ENCODE measurements around the gene GLIS1.

Gene GLIS1

DNA sequence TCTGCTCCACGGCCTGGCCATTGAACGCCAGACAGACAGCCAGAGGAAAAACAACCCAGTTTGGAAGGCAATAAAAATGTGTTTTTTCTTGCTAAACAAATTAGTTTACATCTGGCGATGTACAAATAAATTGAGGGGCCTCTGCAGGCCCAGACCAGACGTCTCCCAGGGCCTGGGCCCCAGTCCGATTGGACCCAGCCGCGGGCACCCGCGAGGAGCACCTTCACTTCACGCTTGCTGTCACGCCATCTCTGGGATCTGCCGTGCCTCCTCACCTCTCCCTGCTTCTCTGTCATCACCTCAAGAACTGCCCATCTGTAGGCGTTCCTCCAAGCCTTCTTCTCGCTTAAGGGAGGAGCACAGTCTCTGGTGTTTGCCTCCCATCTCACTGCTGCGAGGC is 61.5 kb downstream of the GLIS1 start:
- no peak overlapping the region for H3K9ac ChIP-seq (ENCODE audit: low read depth, low read length)
- H3K4me3 ChIP-seq (ENCODE audit: low read length) = no peak overlapping the region
- H3K4me1 ChIP-seq (ENCODE audit: insufficient read depth, low read length) = no peaks in the 10 kb centered on the region; the same call in 1 of the 2 replicates
- H3K27me3 ChIP-seq (ENCODE audit: insufficient read depth, low read length) = no peaks in the 10 kb centered on the region; the same call in 1 of the 2 replicates
- H3K36me3 ChIP-seq (ENCODE audit: insufficient read depth, low read length) = no peaks in the 10 kb centered on the region
- WGBS = 95% methylated on average over 15 of the region's 15 CpGs
- H3K9me3 ChIP-seq (ENCODE audit: insufficient read depth, low read depth, low read length) = no peaks in the 10 kb centered on the region
- no peak overlapping the region for H3K27ac ChIP-seq (ENCODE audit: low read depth, low read length)

DNA sequence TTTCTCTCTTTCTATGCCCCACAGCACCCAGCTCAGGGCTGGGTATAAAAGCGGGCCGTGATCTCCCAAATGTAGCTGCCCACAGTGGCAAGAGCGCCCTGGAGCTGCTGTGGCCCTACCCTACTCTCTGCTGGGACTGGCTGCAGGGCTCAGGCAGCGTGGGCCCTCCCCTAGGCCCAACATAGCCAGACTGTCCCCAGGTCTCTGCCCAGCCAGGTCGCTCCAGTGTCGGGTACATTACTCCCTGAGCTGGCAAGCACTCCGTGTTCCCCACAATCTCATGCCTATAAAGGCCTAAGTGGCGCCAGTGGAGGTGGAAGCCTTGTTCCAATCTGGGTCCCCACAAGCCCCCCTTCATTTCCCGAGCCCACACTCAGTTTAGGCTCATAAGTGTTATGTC is 66.2 kb downstream of the GLIS1 start:
- Histone ChIP-seq H3K27ac (ENCODE audit: low read depth, low read length) (no peak overlapping the region), H3K4me1 (ENCODE audit: insufficient read depth, low read length) (no peaks in the 10 kb centered on the region), H3K27me3 (ENCODE audit: insufficient read depth, low read length) (no peaks in the 10 kb centered on the region), H3K9me3 (ENCODE audit: insufficient read depth, low read depth, low read length) (no peaks in the 10 kb centered on the region), H3K4me3 (ENCODE audit: low read length) (no peak overlapping the region), H3K36me3 (ENCODE audit: insufficient read depth, low read length) (no peaks in the 10 kb centered on the region), H3K9ac (ENCODE audit: low read depth, low read length) (no peak overlapping the region)
- WGBS = 91% methylated on average over 9 of the region's 9 CpGs

DNA sequence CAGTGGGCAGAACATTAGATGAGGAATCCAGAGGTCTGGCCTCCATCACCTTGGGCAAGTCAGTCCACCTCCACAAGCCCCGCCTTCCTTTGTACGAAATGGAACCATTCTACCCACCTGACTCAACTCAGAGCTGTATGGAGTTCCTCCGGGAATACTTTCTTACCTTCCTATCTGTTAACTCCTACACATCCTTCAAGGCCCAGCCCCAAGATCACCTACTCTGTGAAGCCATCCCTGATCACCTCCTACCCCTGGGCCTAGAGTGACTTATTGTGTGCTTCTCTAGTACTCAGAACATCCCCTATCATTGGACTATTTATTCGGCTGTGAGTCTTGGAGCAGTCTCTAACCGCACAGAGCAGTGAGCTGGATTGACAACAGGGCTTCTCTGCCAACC is 66.7 kb downstream of the GLIS1 start:
- Histone ChIP-seq H3K27ac (ENCODE audit: low read depth, low read length) (no peak overlapping the region), H3K9me3 (ENCODE audit: insufficient read depth, low read depth, low read length) (no peaks in the 10 kb centered on the region), H3K4me3 (ENCODE audit: low read length) (no peak overlapping the region), H3K36me3 (ENCODE audit: insufficient read depth, low read length) (no peaks in the 10 kb centered on the region), H3K27me3 (ENCODE audit: insufficient read depth, low read length) (no peaks in the 10 kb centered on the region), H3K9ac (ENCODE audit: low read depth, low read length) (no peak overlapping the region), H3K4me1 (ENCODE audit: insufficient read depth, low read length) (no peaks in the 10 kb centered on the region)
- 92% methylated on average over 5 of the region's 5 CpGs for WGBS

DNA sequence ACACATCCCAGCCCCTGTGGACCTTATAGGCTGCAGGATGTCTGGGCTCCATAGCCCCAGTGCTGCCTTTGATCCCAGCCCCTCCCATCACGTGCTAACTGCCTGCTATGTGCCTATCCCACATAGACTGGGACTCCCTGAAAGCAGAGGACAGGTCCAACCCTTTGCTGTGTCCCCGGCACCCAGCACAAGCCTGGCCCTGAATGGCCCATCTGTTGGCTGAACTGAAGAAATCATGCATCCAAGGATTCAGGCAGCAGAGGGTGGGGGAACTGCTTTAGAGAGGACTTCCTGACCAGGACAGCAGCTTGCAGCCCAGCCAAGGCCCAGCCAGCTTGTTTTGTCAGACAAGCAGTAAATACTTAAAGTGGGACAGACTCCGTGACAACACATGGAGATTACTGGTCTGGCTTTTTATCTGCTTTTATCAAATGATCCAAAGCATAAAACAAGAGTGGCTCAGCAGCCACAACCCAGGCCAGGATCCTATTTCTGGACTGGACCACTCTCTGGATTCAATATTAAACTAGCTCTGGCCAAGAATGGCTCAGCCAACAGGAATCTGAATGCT is 69.3 kb downstream of the GLIS1 start:
- H3K4me3 ChIP-seq (ENCODE audit: low read length) = no peak overlapping the region
- no peak overlapping the region for H3K9ac ChIP-seq (ENCODE audit: low read depth, low read length)
- no peaks in the 10 kb centered on the region for H3K4me1 ChIP-seq (ENCODE audit: insufficient read depth, low read length)
- no peaks in the 10 kb centered on the region for H3K27me3 ChIP-seq (ENCODE audit: insufficient read depth, low read length)
- no peaks in the 10 kb centered on the region for H3K36me3 ChIP-seq (ENCODE audit: insufficient read depth, low read length)
- 81% methylated on average over 3 of the region's 3 CpGs for WGBS
- no peaks in the 10 kb centered on the region for H3K9me3 ChIP-seq (ENCODE audit: insufficient read depth, low read depth, low read length)
- H3K27ac ChIP-seq (ENCODE audit: low read depth, low read length) = no peak overlapping the region

DNA sequence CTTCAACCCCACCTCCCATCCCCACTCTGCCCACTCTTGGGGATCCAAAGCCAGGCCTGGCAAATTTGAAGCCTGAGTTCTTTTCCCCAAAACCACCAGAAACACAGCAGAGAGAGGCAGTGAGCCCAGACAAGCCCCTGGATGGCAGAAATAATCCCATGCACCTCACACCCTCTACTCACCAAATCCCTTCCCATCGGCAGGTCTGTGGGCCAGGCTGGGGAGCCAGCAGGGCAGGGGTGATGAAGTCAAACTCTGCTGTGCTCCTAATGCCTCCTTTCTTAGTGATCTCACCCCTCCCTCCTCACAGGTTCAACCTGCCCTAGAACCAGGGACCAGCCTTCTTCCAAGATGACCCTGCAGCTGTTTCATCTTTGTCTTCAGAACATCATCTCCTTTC is 72.4 kb downstream of the GLIS1 start:
- WGBS = 86% methylated on average over 1 of the region's 1 CpG
- H3K9ac ChIP-seq (ENCODE audit: low read depth, low read length) = no peak overlapping the region
- no peaks in the 10 kb centered on the region for H3K36me3 ChIP-seq (ENCODE audit: insufficient read depth, low read length)
- H3K9me3 ChIP-seq (ENCODE audit: insufficient read depth, low read depth, low read length) = no peaks in the 10 kb centered on the region
- no peaks in the 10 kb centered on the region for H3K27me3 ChIP-seq (ENCODE audit: insufficient read depth, low read length)
- H3K27ac ChIP-seq (ENCODE audit: low read depth, low read length) = no peak overlapping the region
- H3K4me3 ChIP-seq (ENCODE audit: low read length) = no peak overlapping the region
- no peaks in the 10 kb centered on the region for H3K4me1 ChIP-seq (ENCODE audit: insufficient read depth, low read length)

DNA sequence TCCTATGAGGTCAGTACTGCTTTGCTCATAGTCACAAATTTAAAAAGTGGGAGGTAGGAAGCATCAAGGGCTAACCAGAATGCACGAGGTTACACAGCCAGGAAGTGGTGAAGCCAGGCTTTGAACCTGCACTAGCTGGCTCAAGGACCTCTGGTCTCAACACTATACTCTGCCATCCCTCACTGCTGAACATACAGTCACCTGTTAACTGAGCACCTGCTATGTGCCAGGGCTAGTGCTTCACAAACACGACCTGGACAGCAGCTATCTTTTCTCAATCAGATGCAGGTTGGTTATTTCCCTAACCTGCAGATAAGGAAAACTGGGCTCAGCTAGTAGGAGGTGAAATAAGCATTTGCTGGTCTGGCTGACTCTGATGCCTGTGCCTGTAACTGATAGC is 73.0 kb downstream of the GLIS1 start:
- Histone ChIP-seq H3K9me3 (ENCODE audit: insufficient read depth, low read depth, low read length) (no peaks in the 10 kb centered on the region), H3K4me3 (ENCODE audit: low read length) (no peak overlapping the region), H3K27me3 (ENCODE audit: insufficient read depth, low read length) (no peaks in the 10 kb centered on the region), H3K27ac (ENCODE audit: low read depth, low read length) (no peak overlapping the region), H3K4me1 (ENCODE audit: insufficient read depth, low read length) (no peaks in the 10 kb centered on the region), H3K36me3 (ENCODE audit: insufficient read depth, low read length) (no peaks in the 10 kb centered on the region), H3K9ac (ENCODE audit: low read depth, low read length) (no peak overlapping the region)
- 68% methylated on average over 2 of the region's 2 CpGs for WGBS

DNA sequence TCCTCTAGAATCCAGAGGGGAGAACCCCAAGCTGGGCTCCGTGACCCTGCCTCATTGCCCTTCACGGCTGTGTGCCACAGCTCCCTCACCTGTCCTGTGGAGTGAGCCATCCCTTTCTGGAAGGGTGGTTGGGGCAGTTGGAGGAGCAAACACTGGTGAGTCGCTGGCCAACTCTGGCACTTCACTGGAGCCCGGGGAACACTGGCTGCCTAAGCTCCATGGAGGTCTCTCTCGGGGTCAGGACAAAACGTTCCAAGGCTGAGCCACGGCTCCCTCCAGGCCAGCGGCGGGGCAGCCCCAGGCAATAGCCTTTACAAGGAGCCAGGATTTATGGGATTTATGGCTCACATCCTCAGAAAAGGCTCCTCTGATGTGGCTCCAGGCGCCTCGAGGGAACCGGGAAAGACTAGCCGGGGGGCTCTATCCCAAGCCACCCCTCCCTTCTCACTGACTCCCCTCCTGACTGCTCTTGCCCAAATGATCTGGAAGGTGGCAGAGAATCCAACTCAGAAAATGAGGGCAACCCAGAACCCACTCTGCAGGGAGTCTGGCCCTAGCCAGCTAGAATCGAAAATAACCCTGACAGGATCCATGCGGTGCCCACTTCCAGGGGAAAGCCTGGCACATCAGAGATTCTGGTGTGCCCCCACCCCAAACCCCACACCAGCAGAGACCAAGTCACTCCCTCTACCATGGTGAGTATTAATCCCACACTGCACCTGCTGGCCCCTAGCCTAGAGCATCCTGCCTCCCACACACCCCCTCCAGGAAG is 75.2 kb downstream of the GLIS1 start:
- no peaks in the 10 kb centered on the region for H3K36me3 ChIP-seq (ENCODE audit: insufficient read depth, low read length)
- H3K9me3 ChIP-seq (ENCODE audit: insufficient read depth, low read depth, low read length) = no peaks in the 10 kb centered on the region
- H3K4me3 ChIP-seq (ENCODE audit: low read length) = no peak overlapping the region
- H3K27me3 ChIP-seq (ENCODE audit: insufficient read depth, low read length) = no peaks in the 10 kb centered on the region
- H3K9ac ChIP-seq (ENCODE audit: low read depth, low read length) = no peak overlapping the region
- H3K27ac ChIP-seq (ENCODE audit: low read depth, low read length) = no peak overlapping the region
- H3K4me1 ChIP-seq (ENCODE audit: insufficient read depth, low read length) = no peaks in the 10 kb centered on the region
- WGBS = 82% methylated on average over 15 of the region's 15 CpGs

DNA sequence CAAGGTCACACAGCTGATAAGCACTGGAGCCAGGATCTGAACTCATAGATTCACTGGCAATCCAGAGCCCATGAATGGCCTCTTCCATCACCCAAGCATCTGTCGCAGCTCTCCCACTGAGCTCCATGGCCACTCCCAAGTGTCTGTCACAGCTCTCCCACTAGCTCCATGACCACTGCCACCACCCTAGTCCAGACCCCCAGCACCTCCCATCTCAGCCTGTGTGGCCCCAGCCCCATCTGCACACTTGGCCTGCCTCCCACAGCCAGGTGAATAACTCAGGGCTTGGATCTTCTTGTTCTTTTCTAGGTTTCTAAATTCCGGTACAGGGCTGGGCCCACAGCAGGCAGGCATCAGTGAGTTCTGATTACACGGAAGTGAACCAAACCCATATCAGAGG is 76.0 kb downstream of the GLIS1 start:
- Histone ChIP-seq H3K36me3 (ENCODE audit: insufficient read depth, low read length) (no peaks in the 10 kb centered on the region), H3K27ac (ENCODE audit: low read depth, low read length) (no peak overlapping the region), H3K9ac (ENCODE audit: low read depth, low read length) (no peak overlapping the region), H3K9me3 (ENCODE audit: insufficient read depth, low read depth, low read length) (no peaks in the 10 kb centered on the region), H3K27me3 (ENCODE audit: insufficient read depth, low read length) (no peaks in the 10 kb centered on the region), H3K4me1 (ENCODE audit: insufficient read depth, low read length) (no peaks in the 10 kb centered on the region), H3K4me3 (ENCODE audit: low read length) (no peak overlapping the region)
- WGBS = 90% methylated on average over 3 of the region's 3 CpGs

DNA sequence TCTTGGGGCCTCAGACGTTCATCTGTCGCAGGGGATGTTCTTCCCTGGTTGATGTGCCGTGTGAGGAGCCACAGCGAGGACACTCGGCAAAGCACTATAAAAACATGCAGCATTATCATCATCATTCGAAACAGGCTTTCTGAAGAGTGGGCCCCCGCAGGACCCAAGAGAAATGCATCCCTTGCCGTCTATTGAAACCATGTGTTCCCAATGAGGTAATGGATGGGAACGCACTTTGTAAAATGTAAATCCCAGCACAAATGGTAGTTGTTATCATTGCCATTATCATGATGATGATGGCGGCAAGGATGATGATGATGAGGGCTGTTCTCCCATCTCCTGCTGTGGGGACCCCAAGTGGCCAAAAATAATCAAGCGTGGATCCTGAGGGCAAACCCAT is 76.8 kb downstream of the GLIS1 start:
- no peak overlapping the region for H3K27ac ChIP-seq (ENCODE audit: low read depth, low read length)

DNA sequence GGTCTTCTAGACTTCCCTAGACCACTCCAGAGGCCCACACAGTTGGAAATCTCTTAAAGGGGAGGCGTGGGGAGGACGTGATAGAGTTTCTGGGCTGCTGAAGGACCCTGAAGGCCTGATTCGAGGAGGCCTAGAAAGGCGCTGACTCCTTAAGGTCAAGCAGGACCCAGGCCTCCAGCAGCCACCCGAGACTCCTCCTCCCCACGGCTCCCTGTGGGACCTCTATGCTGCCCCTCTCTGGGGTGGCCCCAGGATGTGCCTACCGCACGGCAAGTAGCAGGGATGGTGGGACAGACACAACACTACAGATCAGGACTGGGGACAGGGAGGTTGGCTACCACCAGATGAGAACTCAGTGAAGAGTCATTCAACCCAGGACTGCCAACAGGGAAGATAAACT is 77.5 kb downstream of the GLIS1 start:
- no peak overlapping the region for H3K9ac ChIP-seq (ENCODE audit: low read depth, low read length)
- no peak overlapping the region for H3K4me3 ChIP-seq (ENCODE audit: low read length)
- H3K27me3 ChIP-seq (ENCODE audit: insufficient read depth, low read length) = no peaks in the 10 kb centered on the region
- 91% methylated on average over 8 of the region's 8 CpGs for WGBS
- no peaks in the 10 kb centered on the region for H3K9me3 ChIP-seq (ENCODE audit: insufficient read depth, low read depth, low read length)
- H3K36me3 ChIP-seq (ENCODE audit: insufficient read depth, low read length) = no peaks in the 10 kb centered on the region
- H3K4me1 ChIP-seq (ENCODE audit: insufficient read depth, low read length) = no peaks in the 10 kb centered on the region
- no peak overlapping the region for H3K27ac ChIP-seq (ENCODE audit: low read depth, low read length)

More for the DNA sequence above, 76.8 kb downstream of the GLIS1 start:
- no peak overlapping the region for H3K4me3 ChIP-seq (ENCODE audit: low read length)
- H3K9me3 ChIP-seq (ENCODE audit: insufficient read depth, low read depth, low read length) = no peaks in the 10 kb centered on the region
- no peaks in the 10 kb centered on the region for H3K36me3 ChIP-seq (ENCODE audit: insufficient read depth, low read length)
- H3K27me3 ChIP-seq (ENCODE audit: insufficient read depth, low read length) = no peaks in the 10 kb centered on the region
- no peaks in the 10 kb centered on the region for H3K4me1 ChIP-seq (ENCODE audit: insufficient read depth, low read length)
- 87% methylated on average over 11 of the region's 11 CpGs for WGBS
- H3K9ac ChIP-seq (ENCODE audit: low read depth, low read length) = no peak overlapping the region

DNA sequence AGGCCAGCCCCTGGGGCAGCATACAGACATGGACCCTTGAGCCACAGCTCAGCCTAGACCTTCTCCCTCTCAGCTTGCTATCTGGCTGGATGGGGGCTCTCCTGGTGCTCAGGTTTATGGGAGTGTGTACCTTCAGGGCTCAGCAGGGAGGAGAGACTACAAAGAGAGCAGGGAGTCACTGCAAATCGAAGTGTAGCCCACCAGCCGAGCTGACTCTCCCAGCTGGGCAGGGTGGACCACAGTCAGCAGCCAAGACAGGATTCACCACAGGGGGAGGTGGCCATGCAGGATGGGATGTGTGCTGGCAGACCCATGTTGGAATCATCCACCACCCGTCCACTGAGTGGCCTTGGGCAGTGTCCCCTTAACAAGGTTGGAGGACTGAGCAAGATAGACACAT is 78.3 kb downstream of the GLIS1 start:
- H3K36me3 ChIP-seq (ENCODE audit: insufficient read depth, low read length) = no peaks in the 10 kb centered on the region
- no peaks in the 10 kb centered on the region for H3K27me3 ChIP-seq (ENCODE audit: insufficient read depth, low read length)
- H3K9ac ChIP-seq (ENCODE audit: low read depth, low read length) = no peak overlapping the region
- no peaks in the 10 kb centered on the region for H3K9me3 ChIP-seq (ENCODE audit: insufficient read depth, low read depth, low read length)
- H3K4me3 ChIP-seq (ENCODE audit: low read length) = no peak overlapping the region
- no peak overlapping the region for H3K27ac ChIP-seq (ENCODE audit: low read depth, low read length)
- H3K4me1 ChIP-seq (ENCODE audit: insufficient read depth, low read length) = no peaks in the 10 kb centered on the region
- 92% methylated on average over 3 of the region's 3 CpGs for WGBS

Measured in HUES64 (cell line).